Mesothelial cell of epicardium (in vitro differentiated cells): ENCODE data around the gene BASP1. TPM values are rescaled to one million over a fixed set of nuclear protein-coding genes. Genes with fewer than 3 reads are reported as not detected.
"Not testable (repeated sequence)": the region's sequence is repeated elsewhere in the genome, so short reads cannot be mapped to it uniquely, and the experiment has no call there.

ENCODE experiments used
- DNase-seq, 2 experiments: peaks; one replicate each; pipeline ENCODE4 v3.0.0; 2021; ENCODE audit warnings: low spot score in 2 of 2; ENCODE audit not compliant: unreplicated experiment in 2 of 2
- H3K27ac Mint-ChIP-seq: 2 replicates; pipeline ENCODE4 v1.8.0; 2021; ENCODE audit warnings: mixed read lengths
- H3K27me3 Mint-ChIP-seq: 2 replicates; pipeline ENCODE4 v1.8.0; 2021; ENCODE audit warnings: low read depth, mixed read lengths
- H3K36me3 Mint-ChIP-seq: 2 replicates; pipeline ENCODE4 v1.8.0; 2021; ENCODE audit warnings: mixed read lengths
- H3K4me1 Mint-ChIP-seq: 2 replicates; pipeline ENCODE4 v1.8.0; 2021; ENCODE audit warnings: mixed read lengths
- H3K4me3 Mint-ChIP-seq: 2 replicates; pipeline ENCODE4 v1.8.0; 2021; ENCODE audit warnings: mild to moderate bottlenecking, moderate library complexity, mixed read lengths
- H3K9me3 Mint-ChIP-seq: 2 replicates; pipeline ENCODE4 v1.8.0; 2021; ENCODE audit warnings: mixed read lengths
- total RNA-seq: library from RNA; stranded (reverse); gene quantifications from 3 replicates; pipeline ENCODE4 v1.2.1, GENCODE V29; 2021
- TF ChIP-seq, protein P1 (sequence below): fragments of 200-600 bp; sonication (generic); IDR thresholded peaks from one replicate; pipeline ENCODE4 v1.5.0; 2021; ENCODE audit warnings: antibody characterized with exemption; ENCODE audit not compliant: unreplicated experiment

BASP1 gene
- total RNA-seq, 1 donor from 2014 or later = 140 TPM

DNA sequence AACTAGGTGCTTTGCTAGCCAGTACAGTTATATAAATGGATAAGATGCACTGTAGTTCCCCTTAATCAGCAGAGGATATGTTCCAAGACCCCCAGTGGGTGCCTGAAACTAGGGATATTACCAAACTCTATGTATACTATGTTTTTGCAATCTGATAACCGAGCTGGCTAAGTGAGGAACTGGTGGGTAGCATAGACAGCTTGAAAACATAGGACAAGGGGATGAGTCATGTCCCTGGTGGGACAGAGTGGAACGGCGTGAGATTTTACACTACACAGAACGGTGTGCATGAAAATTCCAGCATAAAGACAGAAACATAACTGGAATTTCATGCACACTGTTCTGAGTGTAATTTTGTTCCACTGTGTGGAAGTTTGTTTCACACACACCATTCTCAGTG is 86.9 kb downstream of the BASP1 start:
- H3K4me1 Mint-ChIP-seq = peaks cover 46% of the 10 kb centered on the region
- no peaks in the 10 kb centered on the region for H3K36me3 Mint-ChIP-seq
- no peak overlapping the region for H3K4me3 Mint-ChIP-seq
- no peaks in the 10 kb centered on the region for H3K27me3 Mint-ChIP-seq
- TF ChIP-seq, protein P1, sequence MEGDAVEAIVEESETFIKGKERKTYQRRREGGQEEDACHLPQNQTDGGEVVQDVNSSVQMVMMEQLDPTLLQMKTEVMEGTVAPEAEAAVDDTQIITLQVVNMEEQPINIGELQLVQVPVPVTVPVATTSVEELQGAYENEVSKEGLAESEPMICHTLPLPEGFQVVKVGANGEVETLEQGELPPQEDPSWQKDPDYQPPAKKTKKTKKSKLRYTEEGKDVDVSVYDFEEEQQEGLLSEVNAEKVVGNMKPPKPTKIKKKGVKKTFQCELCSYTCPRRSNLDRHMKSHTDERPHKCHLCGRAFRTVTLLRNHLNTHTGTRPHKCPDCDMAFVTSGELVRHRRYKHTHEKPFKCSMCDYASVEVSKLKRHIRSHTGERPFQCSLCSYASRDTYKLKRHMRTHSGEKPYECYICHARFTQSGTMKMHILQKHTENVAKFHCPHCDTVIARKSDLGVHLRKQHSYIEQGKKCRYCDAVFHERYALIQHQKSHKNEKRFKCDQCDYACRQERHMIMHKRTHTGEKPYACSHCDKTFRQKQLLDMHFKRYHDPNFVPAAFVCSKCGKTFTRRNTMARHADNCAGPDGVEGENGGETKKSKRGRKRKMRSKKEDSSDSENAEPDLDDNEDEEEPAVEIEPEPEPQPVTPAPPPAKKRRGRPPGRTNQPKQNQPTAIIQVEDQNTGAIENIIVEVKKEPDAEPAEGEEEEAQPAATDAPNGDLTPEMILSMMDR = no peak
- H3K9me3 Mint-ChIP-seq = peaks cover 3% of the 10 kb centered on the region
- no peak for DNase-seq
- peak overlapping the region; percentile 27 for H3K27ac Mint-ChIP-seq

DNA sequence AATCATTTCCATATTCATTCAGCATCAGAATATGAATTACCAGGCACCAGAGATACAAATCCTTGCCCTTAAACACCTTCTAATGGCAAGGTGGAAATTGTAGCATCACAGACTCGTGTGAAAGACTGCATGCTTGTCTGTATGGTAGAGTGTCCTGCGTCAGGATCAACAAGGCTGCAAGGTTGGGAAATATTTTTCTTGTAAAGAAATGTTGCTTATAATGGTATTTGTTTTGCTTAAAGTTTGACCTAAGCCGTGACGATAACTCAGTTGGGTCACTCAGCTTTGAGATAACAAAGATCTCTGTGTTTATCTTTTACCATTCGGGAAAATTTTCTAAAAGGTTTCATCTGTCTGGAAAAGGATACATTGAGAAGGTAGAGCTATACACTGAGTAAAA is 87.6 kb downstream of the BASP1 start:
- TF ChIP-seq, protein P1 = no peak
- peak overlapping the region; percentile 94 for H3K27ac Mint-ChIP-seq
- H3K4me3 Mint-ChIP-seq = no peak overlapping the region

DNA sequence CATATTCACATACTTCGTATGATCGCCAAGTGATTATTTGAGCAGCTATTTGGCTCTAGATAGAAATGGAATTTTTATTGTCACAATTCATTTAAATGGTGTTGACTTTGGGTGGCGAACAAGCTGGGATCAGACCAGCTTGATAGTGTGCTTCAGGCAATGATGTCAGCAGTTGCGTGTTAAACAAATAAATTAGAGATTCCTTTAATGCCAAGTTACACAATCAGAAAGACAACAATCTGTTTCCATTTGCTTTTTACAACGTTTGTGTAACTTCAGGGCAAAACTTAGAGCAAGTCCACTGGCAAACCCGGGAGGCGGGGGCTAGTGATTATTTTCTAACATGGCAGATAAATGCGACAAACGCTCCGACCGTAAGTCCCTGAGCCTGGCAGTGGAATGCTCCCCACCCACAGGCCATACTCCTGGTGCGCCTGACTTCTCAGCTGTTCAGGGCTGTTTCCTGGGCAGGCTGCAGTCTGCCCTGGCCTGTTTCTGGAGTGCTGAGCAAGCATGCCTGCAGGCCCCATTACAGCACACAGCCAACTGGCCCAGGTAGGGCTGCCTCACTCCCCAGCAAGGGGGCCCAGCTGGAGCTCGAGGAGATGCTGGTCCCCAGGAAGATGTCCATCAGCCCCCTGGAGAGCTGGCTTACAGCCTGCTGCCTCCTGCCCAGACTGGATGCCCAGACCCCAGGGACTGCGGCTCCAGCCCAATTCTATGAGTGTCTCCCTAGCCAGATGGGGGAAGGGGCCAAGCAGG is 88.7 kb downstream of the BASP1 start:
- Mint-ChIP-seq H3K36me3 (no peaks in the 10 kb centered on the region), H3K4me1 (peaks cover 36% of the 10 kb centered on the region), H3K27ac (peak overlapping the region; percentile 94), H3K9me3 (peaks cover 3% of the 10 kb centered on the region), H3K27me3 (no peaks in the 10 kb centered on the region), H3K4me3 (no peak overlapping the region)
- DNase-seq = peak in 1 of 2 experiments; percentile 43
- TF ChIP-seq, protein P1 = no peak

More for the DNA sequence above, 87.6 kb downstream of the BASP1 start:
- peaks cover 3% of the 10 kb centered on the region for H3K9me3 Mint-ChIP-seq
- peaks cover 41% of the 10 kb centered on the region for H3K4me1 Mint-ChIP-seq
- no peaks in the 10 kb centered on the region for H3K36me3 Mint-ChIP-seq
- DNase-seq = no peak
- no peaks in the 10 kb centered on the region for H3K27me3 Mint-ChIP-seq

DNA sequence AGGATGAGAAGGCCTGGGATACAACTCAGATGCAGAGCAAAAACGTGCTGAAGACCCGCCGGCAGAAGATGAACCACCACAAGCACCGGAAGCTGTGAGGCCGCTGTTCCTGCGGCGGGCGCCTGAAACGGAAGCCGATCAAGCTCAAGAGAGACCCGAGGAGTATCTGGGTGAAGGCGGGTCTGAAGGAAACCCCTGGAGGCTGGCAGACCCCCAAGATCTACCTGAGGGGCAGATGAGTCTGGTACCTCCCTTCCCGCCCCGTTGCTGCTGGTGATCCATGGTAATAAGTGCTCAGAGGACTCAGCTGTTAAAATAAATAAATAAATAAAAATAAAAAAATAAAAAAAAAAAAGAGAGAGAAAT is 89.3 kb downstream of the BASP1 start:
- H3K4me3 Mint-ChIP-seq = no peak overlapping the region
- no peaks in the 10 kb centered on the region for H3K27me3 Mint-ChIP-seq
- H3K36me3 Mint-ChIP-seq = no peaks in the 10 kb centered on the region
- peaks cover 36% of the 10 kb centered on the region for H3K4me1 Mint-ChIP-seq
- peak overlapping the region; percentile 94 for H3K27ac Mint-ChIP-seq
- peaks cover 3% of the 10 kb centered on the region for H3K9me3 Mint-ChIP-seq
- DNase-seq = no peak
- TF ChIP-seq, protein P1 = no peak

DNA sequence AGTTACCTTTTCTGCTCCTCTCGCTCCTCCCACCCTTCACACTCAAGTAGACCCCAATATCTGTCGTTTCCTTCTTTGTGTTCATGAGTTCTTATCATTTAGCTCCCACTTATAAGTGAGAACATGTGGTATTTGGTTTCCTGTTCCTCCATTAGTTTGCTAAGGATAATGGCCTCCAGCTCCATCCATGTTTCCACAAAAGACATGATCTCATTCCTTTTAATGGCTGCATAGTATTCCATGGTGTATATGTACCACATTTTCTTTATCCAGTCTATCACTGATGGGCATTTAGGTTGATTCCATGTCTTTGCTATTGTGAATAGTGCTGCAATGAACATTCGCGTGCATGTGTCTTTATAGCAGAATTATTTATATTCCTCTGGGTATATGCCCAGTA is 90.0 kb downstream of the BASP1 start:
- DNase-seq, H3K4me3 Mint-ChIP-seq, H3K36me3 Mint-ChIP-seq, H3K9me3 Mint-ChIP-seq, H3K27me3 Mint-ChIP-seq: not testable (repeated sequence)
- peaks cover 32% of the 10 kb centered on the region for H3K4me1 Mint-ChIP-seq
- peak overlapping the region; percentile 34 for H3K27ac Mint-ChIP-seq

DNA sequence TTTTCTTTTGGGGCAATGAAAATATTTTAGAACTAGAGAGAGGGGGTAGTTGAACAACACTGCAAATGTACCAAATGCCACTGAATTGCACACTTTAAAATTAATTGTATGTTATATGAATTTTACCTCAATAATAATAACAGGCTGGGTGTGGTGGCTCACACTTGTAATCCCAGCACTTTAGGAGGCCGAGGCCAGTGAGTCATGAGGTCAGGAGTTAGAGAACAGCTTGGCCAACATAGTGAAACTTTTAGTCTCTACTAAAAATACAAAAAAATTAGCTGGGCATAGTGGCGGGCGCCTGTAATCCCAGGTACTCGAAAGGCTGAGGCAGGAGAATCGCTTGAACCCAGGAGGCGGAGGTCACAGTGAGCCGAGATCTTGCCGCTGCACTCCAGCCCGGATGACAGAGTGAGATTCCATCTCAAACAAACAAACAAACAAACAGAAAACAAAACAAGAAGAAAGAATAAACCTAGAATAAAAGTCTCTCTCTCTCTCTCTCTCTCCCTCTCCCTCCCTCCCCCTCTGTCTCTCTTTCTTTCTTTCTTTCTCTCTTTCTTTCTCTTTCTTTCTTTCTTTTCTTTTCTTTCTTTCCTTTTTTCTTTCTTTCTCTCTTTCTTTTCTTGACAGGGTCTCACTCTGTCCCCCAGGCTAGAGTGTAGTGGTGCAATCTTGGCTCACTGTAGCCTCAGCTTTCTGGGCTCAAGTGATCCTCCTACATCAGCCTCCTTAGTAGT is 91.1 kb downstream of the BASP1 start:
- TF ChIP-seq, protein P1 = no peak
- Mint-ChIP-seq H3K27me3 (no peaks in the 10 kb centered on the region), H3K4me3 (no peak overlapping the region), H3K36me3 (no peaks in the 10 kb centered on the region), H3K9me3 (peaks cover 3% of the 10 kb centered on the region), H3K4me1 (peaks cover 27% of the 10 kb centered on the region), H3K27ac (no peak overlapping the region)
- no peak for DNase-seq
